SK-N-SH (cell line): ENCODE results near the gene FAXDC2. TPM values are rescaled to one million over a fixed set of nuclear protein-coding genes. Genes with fewer than 3 reads are reported as not detected.
A peak's percentile ranks its signal among the peaks of the same experiment; 100 is the strongest.

Source experiments
- CTCF ChIA-PET: fragments of 300-600, 350-600 bp; formaldehyde crosslinking; extraction: SDS; loops from one replicate; lab custom pipeline; 2021; lab: Yijun Ruan, JAX
- POLR2A ChIA-PET: fragments of 350-600 bp; sonication (Branson Sonifier 250); formaldehyde crosslinking; extraction: SDS; loops from one replicate; lab custom pipeline; 2020; ENCODE audit warnings: antibody characterized with exemption, inconsistent platforms; lab: Yijun Ruan, JAX
- DNase-seq: peaks from one replicate; pipeline ENCODE4 v3.0.0; 2012
- H2AFZ ChIP-seq: fragments of 200-600 bp; sonication (generic); 2 replicates; pipeline ENCODE4 v1.8.1; 2016; ENCODE audit warnings: antibody characterized with exemption, mild to moderate bottlenecking, low read depth
- H3F3A ChIP-seq: fragments of 200-600 bp; sonication (generic); replicated peaks from 2 replicates; pipeline ENCODE3; 2016; ENCODE audit warnings: antibody characterized with exemption, mild to moderate bottlenecking; ENCODE audit not compliant: insufficient read depth
- H3K27ac ChIP-seq, 2 experiments: fragments of 200-500 bp in 1 of 2; fragments of 200-600 bp in 1 of 2; sonication (Bioruptor generic) in 1 of 2; sonication (generic), shearing (Covaris generic) in 1 of 2; 2 replicates each; pipeline versions ENCODE4 v1.5.1 to v1.6.1; 2014 to 2016; ENCODE audit warnings: low read depth in 2 of 2, inconsistent platforms in 1 of 2, low read length in 1 of 2, mild to moderate bottlenecking in 1 of 2, mixed read lengths in 1 of 2
- H3K27me3 ChIP-seq: fragments of 200-600 bp; sonication (generic), shearing (Covaris generic); 2 replicates; pipeline ENCODE4 v1.6.1; 2016; ENCODE audit warnings: mixed run types; ENCODE audit not compliant: insufficient read depth
- H3K36me3 ChIP-seq, 2 experiments: fragments of 200-500 bp in 1 of 2; fragments of 200-600 bp in 1 of 2; sonication (Bioruptor generic) in 1 of 2; sonication (generic) in 1 of 2; replicated peaks in 1 of 2; 2 replicates each; pipeline versions ENCODE3 to v1.5.1; 2014 to 2016; ENCODE audit warnings: low read length in 1 of 2, mild to moderate bottlenecking in 1 of 2; ENCODE audit not compliant: insufficient read depth in 2 of 2, control insufficient read depth in 1 of 2
- H3K4me1 ChIP-seq, 2 experiments: fragments of 200-500 bp in 1 of 2; fragments of 200-600 bp in 1 of 2; sonication (Bioruptor generic) in 1 of 2; sonication (generic), shearing (Covaris generic) in 1 of 2; 2 replicates each; pipeline versions ENCODE4 v1.5.1 to v1.6.1; 2014 to 2016; ENCODE audit warnings: low read depth in 1 of 2, low read length in 1 of 2, mixed run types in 1 of 2; ENCODE audit not compliant: insufficient read depth in 2 of 2, control insufficient read depth in 1 of 2
- H3K4me2 ChIP-seq: fragments of 200-600 bp; sonication (generic), shearing (Covaris generic); 2 replicates; pipeline ENCODE4 v1.6.1; 2017; ENCODE audit warnings: mixed run types
- H3K4me3 ChIP-seq, 2 experiments: fragments of 200-500 bp in 1 of 2; fragments of 200-600 bp in 1 of 2; sonication (Bioruptor generic) in 1 of 2; sonication (generic), shearing (Covaris generic) in 1 of 2; 2 replicates each; pipeline versions ENCODE4 v1.5.1 to v1.8.1; 2014 to 2016; ENCODE audit warnings: low read depth in 2 of 2, inconsistent platforms in 1 of 2, low read length in 1 of 2, mild to moderate bottlenecking in 1 of 2, mixed read lengths in 1 of 2, moderate library complexity in 1 of 2
- H3K79me2 ChIP-seq: fragments of 200-600 bp; sonication (generic); 2 replicates; pipeline ENCODE4 v1.8.1; 2017; ENCODE audit warnings: mild to moderate bottlenecking; ENCODE audit not compliant: insufficient read depth
- H3K9ac ChIP-seq: fragments of 200-600 bp; sonication (generic); 2 replicates; pipeline ENCODE4 v1.6.1; 2017; ENCODE audit warnings: mixed run types
- H3K9me2 ChIP-seq: fragments of 200-600 bp; sonication (generic); 2 replicates; pipeline ENCODE4 v1.6.1; 2017; ENCODE audit warnings: mixed run types
- H3K9me3 ChIP-seq: fragments of 200-600 bp; sonication (generic); 2 replicates; pipeline ENCODE4 v1.6.1; 2017; ENCODE audit warnings: mixed run types, mild to moderate bottlenecking, moderate library complexity
- H4K20me1 ChIP-seq: fragments of 200-600 bp; sonication (generic); 2 replicates; pipeline ENCODE4 v1.6.1; 2017; ENCODE audit warnings: mild to moderate bottlenecking, mixed run types; ENCODE audit not compliant: insufficient read depth
- FOSL2 ChIP-seq: IDR thresholded peaks from 2 replicates; pipeline ENCODE4 v1.4.0; 2012; ENCODE audit warnings: low read depth, mild to moderate bottlenecking, moderate library complexity, borderline replicate concordance
- FOXM1 ChIP-seq: IDR thresholded peaks from 2 replicates; pipeline ENCODE4 v1.4.0; 2012; ENCODE audit warnings: low read depth, mild to moderate bottlenecking
- GATA2 ChIP-seq: sonication (generic); formaldehyde crosslinking; IDR thresholded peaks from 2 replicates; pipeline ENCODE4 v1.5.0; 2020; ENCODE audit warnings: mild to moderate bottlenecking, missing genetic modification reagents
- IRF3 ChIP-seq: fragments of 150-350 bp; IDR thresholded peaks from 2 replicates; pipeline ENCODE4 v1.6.1; 2016; ENCODE audit warnings: mild to moderate bottlenecking, low read depth, low read length
- MEF2A ChIP-seq: IDR thresholded peaks from 2 replicates; pipeline ENCODE4 v1.4.0; 2012; ENCODE audit warnings: low read depth, borderline replicate concordance
- MXI1 ChIP-seq: IDR thresholded peaks from 2 replicates; pipeline ENCODE4 v1.6.1; 2012; ENCODE audit warnings: mild to moderate bottlenecking, low read depth, low read length, improper control_type of control experiment
- POLR2AphosphoS5 ChIP-seq: IDR thresholded peaks from 2 replicates; pipeline ENCODE4 v1.6.1; 2012; ENCODE audit warnings: low read depth, low read length
- RCOR1 ChIP-seq: fragments of 150-350 bp; IDR thresholded peaks from 2 replicates; pipeline ENCODE4 v1.6.1; 2017; ENCODE audit warnings: antibody characterized with exemption, low read length
- RXRA ChIP-seq: IDR thresholded peaks from 2 replicates; pipeline ENCODE4 v1.4.0; 2012; ENCODE audit warnings: low read depth, mild to moderate bottlenecking, borderline replicate concordance
- SIN3A ChIP-seq: IDR thresholded peaks from 2 replicates; pipeline ENCODE4 v1.6.1; 2012; ENCODE audit warnings: low read depth, mild to moderate bottlenecking, low read length, moderate library complexity, borderline replicate concordance
- SMC3 ChIP-seq: IDR thresholded peaks from 2 replicates; pipeline ENCODE4 v1.6.1; 2012; ENCODE audit warnings: low read depth, low read length, improper control_type of control experiment
- TAF1 ChIP-seq: IDR thresholded peaks from 2 replicates; pipeline ENCODE4 v1.6.1; 2012; ENCODE audit warnings: low read depth, mild to moderate bottlenecking, low read length, moderate library complexity, borderline replicate concordance
- TEAD4 ChIP-seq: IDR thresholded peaks from 2 replicates; pipeline ENCODE4 v1.4.0; 2012; ENCODE audit warnings: mild to moderate bottlenecking, borderline replicate concordance; ENCODE audit not compliant: insufficient read depth
- USF2 ChIP-seq: fragments of 150-350 bp; IDR thresholded peaks from 2 replicates; pipeline ENCODE4 v1.6.1; 2017; ENCODE audit warnings: antibody characterized with exemption, low read length, low read depth, borderline replicate concordance
- YY1 ChIP-seq: IDR thresholded peaks from 2 replicates; pipeline ENCODE4 v1.4.0; 2012; ENCODE audit warnings: low read depth, mild to moderate bottlenecking
- WGBS: methylation state at CpG from one replicate; pipeline ENCODE4 v1.1.6; 2017; ENCODE audit warnings: low lambda C conversion rate; 5-methylcytosine and 5-hydroxymethylcytosine counted together
- polyA plus RNA-seq, 3 experiments: library from polyadenylated mRNA; depleted of rRNA; stranded (reverse); fragments of >200 nt; gene quantifications; 2 replicates each; pipeline ENCODE4 v1.2.3, GENCODE V29; 2012
- TF ChIP-seq, protein P1 (sequence below): IDR thresholded peaks from 2 replicates; pipeline ENCODE4 v1.4.0; 2012; ENCODE audit warnings: low read depth, borderline replicate concordance
- TF ChIP-seq, protein P2 (sequence below): IDR thresholded peaks from 2 replicates; pipeline ENCODE4 v1.4.0; 2012; ENCODE audit warnings: low read depth

Gene FAXDC2
- polyA plus RNA-seq, 1 of the 3 experiments (the other 2 are of a cell fraction): 6.0 TPM

- TF ChIP-seq FOSL2: peak; percentile 2; the same call in 1 of the 2 replicates
- no peak for TF ChIP-seq YY1
- TF ChIP-seq, protein P1, sequence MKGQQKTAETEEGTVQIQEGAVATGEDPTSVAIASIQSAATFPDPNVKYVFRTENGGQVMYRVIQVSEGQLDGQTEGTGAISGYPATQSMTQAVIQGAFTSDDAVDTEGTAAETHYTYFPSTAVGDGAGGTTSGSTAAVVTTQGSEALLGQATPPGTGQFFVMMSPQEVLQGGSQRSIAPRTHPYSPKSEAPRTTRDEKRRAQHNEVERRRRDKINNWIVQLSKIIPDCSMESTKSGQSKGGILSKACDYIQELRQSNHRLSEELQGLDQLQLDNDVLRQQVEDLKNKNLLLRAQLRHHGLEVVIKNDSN: peak; percentile 13; the same call in 1 of the 2 replicates
- TF ChIP-seq SMC3: no peak
- no peak for TF ChIP-seq IRF3
- TF ChIP-seq, protein P2, sequence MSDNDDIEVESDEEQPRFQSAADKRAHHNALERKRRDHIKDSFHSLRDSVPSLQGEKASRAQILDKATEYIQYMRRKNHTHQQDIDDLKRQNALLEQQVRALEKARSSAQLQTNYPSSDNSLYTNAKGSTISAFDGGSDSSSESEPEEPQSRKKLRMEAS: peak; percentile 96
- peak; percentile 72 for TF ChIP-seq TAF1
Observed at GRCh38 chr5:154857530-154858296, 7.3 kb upstream of the FAXDC2 start (continued).

DNA sequence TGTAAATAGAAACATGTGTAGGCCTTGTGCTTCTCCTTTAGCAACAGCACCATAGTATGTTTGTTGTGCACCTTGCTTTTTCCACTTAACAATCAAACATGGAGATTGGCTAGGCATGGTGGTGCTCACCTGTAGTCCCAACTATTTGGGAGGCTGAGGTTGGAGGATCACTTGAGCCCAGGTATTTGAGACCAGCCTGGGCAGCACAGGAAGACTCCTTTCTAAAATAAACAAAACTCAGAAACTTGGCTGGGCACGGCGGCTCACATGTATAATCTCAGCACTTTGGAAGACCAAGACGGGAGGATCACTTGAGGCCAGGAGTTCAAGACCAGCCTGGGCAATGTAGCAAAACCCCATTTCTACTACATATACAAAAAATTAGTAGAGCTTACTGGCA lies 948 bp upstream of the FAXDC2 start:
- Histone ChIP-seq H3K27ac (peak overlapping the region in 1 of 2 experiments; percentile 67; a peak in 3 of 4 replicates), H3K4me2 (peak overlapping the region; percentile 73), H4K20me1 (no peaks in the 10 kb centered on the region), H3K9me2 (no peaks in the 10 kb centered on the region), H3K79me2 (no peaks in the 10 kb centered on the region), H3K4me3 (no peak overlapping the region), H3K9ac (peak overlapping the region; percentile 48; the same call in 1 of the 2 replicates), H3K4me1 (peaks cover 9% of the 10 kb centered on the region in 2 experiments; a peak in 3 of 4 replicates), H3K9me3 (no peaks in the 10 kb centered on the region), H3K36me3 (no peaks in the 10 kb centered on the region), H2AFZ (peak overlapping the region; percentile 92), H3K27me3 (no peaks in the 10 kb centered on the region), H3F3A (peaks cover 11% of the 10 kb centered on the region)
- DNase-seq: no peak
- 100% methylated on average over 3 of the region's 3 CpGs for WGBS
- TF ChIP-seq MXI1 (no peak), RCOR1 (no peak), GATA2 (CRISPR knock-in tag) (no peak), RXRA (no peak), FOXM1 (no peak), TEAD4 (no peak), POLR2AphosphoS5 (no peak), SIN3A (no peak), FOSL2 (no peak), USF2 (no peak), MEF2A (no peak)
- POLR2A ChIA-PET: interaction anchor here (1.5 kb wide), 1 partner anchor 16 kb away, joined by 7 read pairs; no protein-coding TSS in a partner anchor
- CTCF ChIA-PET: interaction anchor here (0.6 to 1.1 kb wide), 3 partner anchors 16 to 201 kb away, joined by 3 to 4 read pairs (median 3); no protein-coding TSS in a partner anchor
